H54 (cell line): ENCODE measurements around the gene VPS13A.

Experiments
- DNase-seq: peaks from one replicate; pipeline ENCODE4 v3.0.0; 2011; ENCODE audit warnings: low spot score, mixed read lengths; ENCODE audit not compliant: insufficient read length
- FAIRE-seq: peaks from 3 replicates; lab custom pipeline; 2011; peaks lifted over from hg19 to GRCh38; lab: Jason Lieb, UNC
- POLR2A ChIP-seq: IDR thresholded peaks from 2 replicates; pipeline ENCODE4 v1.6.1; 2011; ENCODE audit warnings: low read depth, mild to moderate bottlenecking, low read length

VPS13A gene

GRCh38 chr9:77177143-77177893 lies at the start of gene VPS13A:
VPS13A (plus strand) TSS chr9:77177534; CDS start chr9:77177705, 171 bp downstream.
- DNase-seq (peak; percentile 97), FAIRE-seq (peak; percentile 97)
- peak; percentile 80 for TF ChIP-seq POLR2A

DNA sequence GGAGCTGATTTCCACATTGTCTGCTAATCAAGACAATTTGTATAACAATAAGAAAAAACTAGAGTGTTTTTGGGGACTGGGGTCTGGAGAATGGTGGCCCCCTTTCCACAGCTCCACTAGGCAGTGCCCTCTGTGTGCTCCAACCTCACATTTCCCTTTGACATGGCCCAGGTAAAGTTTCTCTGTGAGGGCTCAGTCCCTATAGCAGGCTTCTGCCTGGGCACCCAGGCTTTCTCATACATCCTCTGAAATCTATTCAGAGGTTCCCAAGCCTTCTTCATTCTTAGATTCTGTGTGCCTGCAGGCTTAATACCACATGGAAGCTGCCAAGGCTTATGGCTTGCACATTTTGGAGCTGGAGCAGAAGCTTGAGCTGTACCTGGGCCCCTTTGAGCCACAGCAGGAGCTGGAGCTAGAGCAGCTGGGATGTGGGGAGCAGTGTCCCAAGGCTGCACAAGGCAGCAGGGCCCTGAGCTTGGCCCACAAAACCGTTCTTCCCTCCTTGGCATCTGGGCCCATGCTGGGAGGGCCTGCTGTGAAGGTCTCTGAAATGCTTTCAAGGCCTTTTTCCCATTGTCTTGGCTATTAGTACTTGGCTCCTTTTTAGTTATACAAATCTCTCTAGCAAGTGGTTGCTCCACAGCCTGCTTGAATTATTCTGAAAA lies 49.1 kb upstream of the VPS13A start:
- FAIRE-seq: no peak
- no peak for TF ChIP-seq POLR2A
- DNase-seq: no peak

DNA sequence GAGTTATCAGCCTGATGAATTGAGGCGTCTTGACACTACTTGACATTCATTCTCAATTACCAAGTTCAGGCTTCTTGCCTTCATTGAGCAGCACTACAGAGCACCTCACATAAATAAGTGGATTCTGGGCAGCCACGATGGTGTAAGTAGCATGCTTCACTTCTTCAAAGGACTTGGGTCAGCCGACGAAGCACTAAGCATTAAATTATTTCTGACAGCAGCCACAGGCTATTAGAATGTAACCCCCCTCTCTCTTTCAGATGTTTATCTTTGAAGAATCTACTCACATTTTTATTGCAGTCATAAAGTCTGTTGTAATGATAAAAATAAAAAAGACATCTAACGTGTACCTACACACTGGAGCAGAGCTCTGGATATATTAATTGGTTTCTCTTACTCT lies 45.9 kb upstream of the VPS13A start:
- FAIRE-seq (no peak), DNase-seq (no peak)
- TF ChIP-seq POLR2A: no peak

GRCh38 chr9:77133011-77133410 lies 44.3 kb upstream of the VPS13A start:
- no peak for DNase-seq
- no peak for FAIRE-seq
- TF ChIP-seq POLR2A: no peak

DNA sequence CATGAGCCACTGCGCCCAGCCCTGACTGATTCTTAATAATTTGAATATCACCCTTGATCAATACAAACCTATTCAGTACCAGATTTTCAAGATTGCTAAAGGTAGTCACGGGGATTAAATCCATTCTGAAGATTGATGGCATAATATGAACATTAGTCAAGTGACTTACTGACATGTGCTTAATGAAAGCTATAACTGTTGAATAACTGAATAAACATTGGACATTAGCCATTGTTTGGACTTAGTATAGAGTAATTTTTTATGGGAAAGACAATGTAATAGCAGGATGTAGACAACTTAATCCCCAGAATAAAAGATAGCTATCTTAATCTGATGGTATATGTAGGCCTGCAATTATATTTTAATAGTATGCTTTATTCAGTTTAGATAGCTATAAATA lies 35.0 kb upstream of the VPS13A start:
- TF ChIP-seq POLR2A: no peak
- FAIRE-seq: no peak
- DNase-seq: no peak

DNA sequence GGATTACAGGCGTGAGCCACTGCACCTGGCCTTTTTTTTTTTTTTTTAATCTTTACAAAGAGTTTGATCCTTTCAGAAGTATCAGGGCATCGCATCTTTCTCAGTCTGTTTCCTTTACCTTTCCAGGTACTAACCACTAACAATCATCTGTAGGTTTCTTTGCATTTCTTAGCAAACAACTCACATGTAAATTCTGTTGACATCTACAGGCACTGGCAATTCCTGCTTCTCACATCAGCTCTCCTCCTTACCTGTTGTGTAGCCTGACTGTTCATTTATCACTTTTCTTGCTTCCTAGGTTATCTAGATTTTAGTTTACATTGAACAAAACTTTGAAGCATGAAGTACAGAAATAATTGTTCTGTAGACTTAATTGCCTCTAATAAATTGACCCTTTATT lies 27.5 kb upstream of the VPS13A start:
- no peak for DNase-seq
- no peak for TF ChIP-seq POLR2A
- FAIRE-seq: peak; percentile 23

DNA sequence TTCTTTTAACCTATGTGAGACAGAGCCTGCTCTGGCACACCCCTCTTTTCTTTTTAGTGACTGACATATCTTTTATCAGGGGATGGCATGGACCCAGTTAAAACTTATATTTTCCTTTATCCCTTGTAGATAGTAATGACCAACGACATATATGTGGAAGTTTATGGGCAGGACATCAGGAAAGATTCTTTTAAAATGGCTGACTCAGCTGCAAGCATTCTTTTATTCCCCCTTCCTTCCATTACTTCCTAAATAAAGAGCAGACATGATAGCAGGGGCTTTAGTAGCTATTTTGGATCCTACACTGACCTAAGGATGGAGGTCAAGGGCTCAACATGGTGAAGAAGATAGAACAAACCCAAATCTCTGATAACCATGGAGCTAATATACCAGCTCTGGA lies 25.0 kb upstream of the VPS13A start:
- TF ChIP-seq POLR2A: no peak
- FAIRE-seq (no peak), DNase-seq (no peak)

- no peak for TF ChIP-seq POLR2A
Observed at GRCh38 chr9:77156646-77157371, 20.5 kb upstream of the VPS13A start.

DNA sequence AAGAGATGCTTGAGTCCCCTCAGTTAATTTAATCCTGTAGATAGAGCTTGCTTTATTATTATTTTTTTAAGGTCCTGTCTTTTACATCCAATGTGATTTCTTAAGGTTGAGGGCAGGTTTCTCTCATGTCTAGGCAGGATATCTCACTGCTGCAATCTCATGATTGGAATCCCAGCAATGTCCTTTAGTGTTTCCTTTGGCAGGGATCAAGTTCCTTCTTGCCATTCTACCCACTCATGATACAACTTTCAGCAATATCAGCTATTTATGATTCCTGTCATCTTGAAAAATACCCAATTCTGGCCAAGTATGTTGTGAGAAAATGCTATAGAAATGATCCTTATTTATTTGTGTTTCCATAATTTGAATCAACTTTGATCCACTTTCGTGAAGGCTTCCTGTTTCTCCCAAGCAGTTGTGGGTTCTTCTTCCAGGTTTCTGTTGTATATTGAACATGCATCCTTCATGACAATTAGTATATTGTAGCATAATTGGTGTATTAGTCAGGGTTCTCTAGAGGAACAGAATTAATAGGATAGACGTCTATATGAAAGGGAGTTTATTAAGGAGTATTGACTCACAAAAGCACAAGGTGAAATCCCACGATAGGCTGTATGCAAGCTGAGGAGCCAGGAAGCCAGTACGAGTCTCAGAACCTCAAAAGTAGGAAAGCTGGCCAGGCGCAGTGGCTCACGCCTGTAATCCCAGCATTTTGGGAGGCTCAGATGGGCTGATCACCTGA lies 18.4 kb upstream of the VPS13A start:
- no peak for FAIRE-seq
- TF ChIP-seq POLR2A: no peak
- no peak for DNase-seq

More at GRCh38 chr9:77156646-77157371, 20.5 kb upstream of the VPS13A start:
- FAIRE-seq (no peak), DNase-seq (no peak)

GRCh38 chr9:77161191-77161590 lies 16.1 kb upstream of the VPS13A start:
- TF ChIP-seq POLR2A: no peak
- no peak for FAIRE-seq
- DNase-seq: no peak

- no peak for FAIRE-seq
- TF ChIP-seq POLR2A: no peak
- DNase-seq: no peak
Observed at GRCh38 chr9:77161966-77162365, 15.4 kb upstream of the VPS13A start.

DNA sequence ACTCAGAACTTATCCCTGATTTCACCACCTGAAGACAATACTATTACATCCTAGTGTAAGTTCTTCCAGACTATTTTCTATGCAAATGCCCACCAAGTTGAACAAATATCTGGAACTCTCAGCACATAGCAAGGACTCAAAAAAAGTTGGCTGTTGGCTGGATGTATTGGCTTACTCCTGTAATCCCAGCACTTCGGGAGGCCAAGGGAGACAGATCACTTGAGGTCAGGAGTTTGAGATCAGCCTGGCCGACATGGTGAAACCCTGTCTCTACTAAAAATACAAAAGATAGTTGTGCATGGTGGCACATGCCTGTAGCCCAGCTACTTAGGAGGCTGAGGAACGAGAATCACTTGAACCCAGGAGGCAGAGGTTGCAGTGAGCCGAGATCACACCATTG lies 15.0 kb upstream of the VPS13A start:
- no peak for FAIRE-seq
- TF ChIP-seq POLR2A: no peak
- DNase-seq: no peak

DNA sequence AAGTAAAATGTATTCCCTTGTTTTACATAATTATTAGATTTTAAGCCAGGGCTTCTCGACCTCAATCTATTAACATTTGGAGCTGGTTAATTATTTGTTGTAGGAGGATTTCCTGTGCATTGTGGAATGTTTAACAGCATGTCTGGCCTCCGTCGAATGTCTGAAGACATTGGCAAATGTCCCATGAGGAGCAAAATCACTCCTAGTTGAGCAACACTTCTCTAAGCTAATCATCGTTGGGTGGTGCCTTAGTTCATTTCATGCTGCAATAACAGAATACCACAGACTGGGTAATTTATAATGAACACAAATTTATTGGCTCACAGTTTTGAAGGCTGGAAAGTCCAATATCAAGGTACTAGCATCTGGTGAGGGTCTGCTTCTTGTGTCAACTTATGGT lies 13.4 kb upstream of the VPS13A start:
- TF ChIP-seq POLR2A: no peak
- no peak for FAIRE-seq
- DNase-seq: no peak
